ENCODE results near the gene SNTB2. TPM values are rescaled to one million over a fixed set of nuclear protein-coding genes. Genes with fewer than 3 reads are reported as not detected.

Gene SNTB2
- total and polyA plus RNA-seq, 2 donors (not counting 1 experiment from before 2014, with no cell fraction given), result 51.8 to 63.3 TPM

- H3K4me3 ChIP-seq (replicated peaks in 1 of 4; ENCODE audit: control extremely low read depth in 1 of 4, insufficient read depth in 1 of 4, low read depth in 3 of 4, low read length in 4 of 4), result no peak overlapping the region
- no peak for DNase-seq (ENCODE audit: low read depth in 2 of 2)
- no peak overlapping the region for H3K4me2 ChIP-seq (ENCODE audit: extremely low read depth, insufficient read depth, low read length)
- H3K9ac ChIP-seq (ENCODE audit: insufficient read depth, low read length), result no peak overlapping the region
- TF ChIP-seq EZH2 (IDR thresholded peaks at IDR 0.05; ENCODE audit: low read length, missing control alignments) (no peak), CTCF (conservative IDR thresholded peaks at IDR 0.05 in 1 of 2, IDR thresholded peaks at IDR 0.05 in 1 of 2; ENCODE audit: low read depth in 1 of 2, low read length in 2 of 2) (no peak)
- peaks cover 3% of the 10 kb centered on the region for H3K4me1 ChIP-seq (ENCODE audit: control insufficient read depth, extremely low read depth, insufficient read depth, low read length)
- no peaks in the 10 kb centered on the region for H4K20me1 ChIP-seq (ENCODE audit: control insufficient read depth, extremely low read depth, insufficient read depth, low read length)
- no peak overlapping the region for H2AFZ ChIP-seq (ENCODE audit: low read length)
- no peaks in the 10 kb centered on the region for H3K36me3 ChIP-seq (ENCODE audit: control insufficient read depth, insufficient read depth, low read length)
- peaks cover 87% of the 10 kb centered on the region for H3K79me2 ChIP-seq (ENCODE audit: control insufficient read depth, insufficient read depth, low read length)
- H3K9me3 ChIP-seq (ENCODE audit: control insufficient read depth, insufficient read depth, low read depth, low read length), result no peaks in the 10 kb centered on the region
- H3K27me3 ChIP-seq (ENCODE audit: control insufficient read depth, insufficient read depth, low read length), result no peaks in the 10 kb centered on the region
- no peak overlapping the region for H3K27ac ChIP-seq (ENCODE audit: insufficient read depth, low read length)
Measured at GRCh38 chr16:69197573-69197972, 10.6 kb downstream of the SNTB2 start.

GRCh38 chr16:69199382-69199781 is 12.4 kb downstream of the SNTB2 start:
- no peaks in the 10 kb centered on the region for H3K36me3 ChIP-seq (ENCODE audit: control insufficient read depth, insufficient read depth, low read length)
- DNase-seq (ENCODE audit: low read depth in 2 of 2), result peak; percentile 68 to 82
- H3K4me2 ChIP-seq (ENCODE audit: extremely low read depth, insufficient read depth, low read length), result no peak overlapping the region
- no peaks in the 10 kb centered on the region for H3K27me3 ChIP-seq (ENCODE audit: control insufficient read depth, insufficient read depth, low read length)
- H2AFZ ChIP-seq (ENCODE audit: low read length), result no peak overlapping the region
- no peaks in the 10 kb centered on the region for H3K9me3 ChIP-seq (ENCODE audit: control insufficient read depth, insufficient read depth, low read depth, low read length)
- no peaks in the 10 kb centered on the region for H4K20me1 ChIP-seq (ENCODE audit: control insufficient read depth, extremely low read depth, insufficient read depth, low read length)
- peaks cover 83% of the 10 kb centered on the region for H3K79me2 ChIP-seq (ENCODE audit: control insufficient read depth, insufficient read depth, low read length)
- H3K27ac ChIP-seq (ENCODE audit: insufficient read depth, low read length), result no peak overlapping the region
- H3K4me1 ChIP-seq (ENCODE audit: control insufficient read depth, extremely low read depth, insufficient read depth, low read length), result peaks cover 3% of the 10 kb centered on the region
- H3K4me3 ChIP-seq (replicated peaks in 1 of 4; ENCODE audit: control extremely low read depth in 1 of 4, insufficient read depth in 1 of 4, low read depth in 3 of 4, low read length in 4 of 4), result no peak overlapping the region
- H3K9ac ChIP-seq (ENCODE audit: insufficient read depth, low read length), result no peak overlapping the region
- TF ChIP-seq EZH2 (IDR thresholded peaks at IDR 0.05; ENCODE audit: low read length, missing control alignments), result no peak
- TF ChIP-seq CTCF (conservative IDR thresholded peaks at IDR 0.05 in 1 of 2, IDR thresholded peaks at IDR 0.05 in 1 of 2; ENCODE audit: low read depth in 1 of 2, low read length in 2 of 2), result no peak

- Histone ChIP-seq H2AFZ (ENCODE audit: low read length) (no peak overlapping the region), H3K79me2 (ENCODE audit: control insufficient read depth, insufficient read depth, low read length) (peaks cover 81% of the 10 kb centered on the region), H4K20me1 (ENCODE audit: control insufficient read depth, extremely low read depth, insufficient read depth, low read length) (no peaks in the 10 kb centered on the region), H3K4me2 (ENCODE audit: extremely low read depth, insufficient read depth, low read length) (no peak overlapping the region), H3K27ac (ENCODE audit: insufficient read depth, low read length) (no peak overlapping the region), H3K9ac (ENCODE audit: insufficient read depth, low read length) (no peak overlapping the region), H3K4me1 (ENCODE audit: control insufficient read depth, extremely low read depth, insufficient read depth, low read length) (peaks cover 3% of the 10 kb centered on the region), H3K9me3 (ENCODE audit: control insufficient read depth, insufficient read depth, low read depth, low read length) (no peaks in the 10 kb centered on the region), H3K36me3 (ENCODE audit: control insufficient read depth, insufficient read depth, low read length) (no peaks in the 10 kb centered on the region), H3K4me3 (replicated peaks in 1 of 4; ENCODE audit: control extremely low read depth in 1 of 4, insufficient read depth in 1 of 4, low read depth in 3 of 4, low read length in 4 of 4) (no peak overlapping the region), H3K27me3 (ENCODE audit: control insufficient read depth, insufficient read depth, low read length) (no peaks in the 10 kb centered on the region)
- DNase-seq (ENCODE audit: low read depth in 2 of 2), result no peak
- TF ChIP-seq CTCF (conservative IDR thresholded peaks at IDR 0.05 in 1 of 2, IDR thresholded peaks at IDR 0.05 in 1 of 2; ENCODE audit: low read depth in 1 of 2, low read length in 2 of 2), result no peak
- no peak for TF ChIP-seq EZH2 (IDR thresholded peaks at IDR 0.05; ENCODE audit: low read length, missing control alignments)
Measured at GRCh38 chr16:69201291-69201690, 14.3 kb downstream of the SNTB2 start.
